Measurements from ENCODE around the gene WIZ. TPM values are rescaled to one million over a fixed set of nuclear protein-coding genes. Genes with fewer than 3 reads are reported as not detected.
"Not testable (repeated sequence)": the region's sequence is repeated elsewhere in the genome, so short reads cannot be mapped to it uniquely, and the experiment has no call there.

The WIZ gene
- total and polyA plus RNA-seq, 4 donors: 8.7 to 72.6 (median 40.9) TPM

- WGBS (ENCODE audit: insufficient coverage): 67% methylated on average over 4 of the region's 4 CpGs
- no peak for DNase-seq (ENCODE audit: low read depth in 4 of 6, low spot score in 6 of 6)
- no peaks in the 10 kb centered on the region for H3K9me3 ChIP-seq (ENCODE audit: control insufficient read depth, insufficient read depth, low read length)
- no peak overlapping the region for H3K4me3 ChIP-seq (ENCODE audit: low read depth, low read length)
- no peaks in the 10 kb centered on the region for H3K27me3 ChIP-seq (ENCODE audit: control insufficient read depth, insufficient read depth, low read length)
- H3K36me3 ChIP-seq (ENCODE audit: control insufficient read depth, insufficient read depth, low read length): peaks cover 44% of the 10 kb centered on the region
- peaks cover 29% of the 10 kb centered on the region for H3K4me1 ChIP-seq (ENCODE audit: control insufficient read depth, insufficient read depth, low read length)
- no peak overlapping the region for H3K27ac ChIP-seq (ENCODE audit: low read depth, low read length)
These were observed 36.9 kb downstream of the WIZ start for GRCh38 chr19:15412832-15413231.

GRCh38 chr19:15411351-15411750 is 38.4 kb downstream of the WIZ start:
- not testable (repeated sequence) for H3K4me3 ChIP-seq (ENCODE audit: low read depth, low read length); DNase-seq (ENCODE audit: low read depth in 4 of 6, low spot score in 6 of 6); H3K27ac ChIP-seq (ENCODE audit: low read depth, low read length); H3K9me3 ChIP-seq (ENCODE audit: control insufficient read depth, insufficient read depth, low read length); H3K27me3 ChIP-seq (ENCODE audit: control insufficient read depth, insufficient read depth, low read length)
- Histone ChIP-seq H3K4me1 (ENCODE audit: control insufficient read depth, insufficient read depth, low read length) (peaks cover 21% of the 10 kb centered on the region), H3K36me3 (ENCODE audit: control insufficient read depth, insufficient read depth, low read length) (peaks cover 46% of the 10 kb centered on the region)
- no CpG with 5 or more reads among the region's 2 CpGs for WGBS (ENCODE audit: insufficient coverage)

GRCh38 chr19:15404780-15405211 is 45.0 kb downstream of the WIZ start:
- peaks cover 47% of the 10 kb centered on the region for H3K4me1 ChIP-seq (ENCODE audit: control insufficient read depth, insufficient read depth, low read length)
- H3K4me3 ChIP-seq (ENCODE audit: low read depth, low read length): no peak overlapping the region
- H3K27me3 ChIP-seq (ENCODE audit: control insufficient read depth, insufficient read depth, low read length): no peaks in the 10 kb centered on the region
- H3K9me3 ChIP-seq (ENCODE audit: control insufficient read depth, insufficient read depth, low read length): no peaks in the 10 kb centered on the region
- H3K36me3 ChIP-seq (ENCODE audit: control insufficient read depth, insufficient read depth, low read length): peaks cover 65% of the 10 kb centered on the region
- WGBS (ENCODE audit: insufficient coverage): 20% methylated on average over 3 of the region's 3 CpGs
- H3K27ac ChIP-seq (ENCODE audit: low read depth, low read length): peak overlapping the region; percentile 33
- DNase-seq (ENCODE audit: low read depth in 4 of 6, low spot score in 6 of 6): peak in 2 of 6 donors; percentile 16 to 53

GRCh38 chr19:15404097-15404779 is 45.5 kb downstream of the WIZ start:
- no peaks in the 10 kb centered on the region for H3K9me3 ChIP-seq (ENCODE audit: control insufficient read depth, insufficient read depth, low read length)
- H3K4me3 ChIP-seq (ENCODE audit: low read depth, low read length): no peak overlapping the region
- DNase-seq (ENCODE audit: low read depth in 4 of 6, low spot score in 6 of 6): no peak
- peaks cover 65% of the 10 kb centered on the region for H3K36me3 ChIP-seq (ENCODE audit: control insufficient read depth, insufficient read depth, low read length)
- H3K27ac ChIP-seq (ENCODE audit: low read depth, low read length): peak overlapping the region; percentile 33
- H3K27me3 ChIP-seq (ENCODE audit: control insufficient read depth, insufficient read depth, low read length): no peaks in the 10 kb centered on the region
- H3K4me1 ChIP-seq (ENCODE audit: control insufficient read depth, insufficient read depth, low read length): peaks cover 43% of the 10 kb centered on the region
- 89% methylated on average over 6 of the region's 7 CpGs for WGBS (ENCODE audit: insufficient coverage)

GRCh38 chr19:15403151-15403531 is 46.6 kb downstream of the WIZ start:
- H3K27ac ChIP-seq (ENCODE audit: low read depth, low read length): no peak overlapping the region

GRCh38 chr19:15402411-15403150 is 47.2 kb downstream of the WIZ start:
- no peaks in the 10 kb centered on the region for H3K9me3 ChIP-seq (ENCODE audit: control insufficient read depth, insufficient read depth, low read length)
- H3K36me3 ChIP-seq (ENCODE audit: control insufficient read depth, insufficient read depth, low read length): peaks cover 77% of the 10 kb centered on the region
- H3K27me3 ChIP-seq (ENCODE audit: control insufficient read depth, insufficient read depth, low read length): no peaks in the 10 kb centered on the region
- no peak for DNase-seq (ENCODE audit: low read depth in 4 of 6, low spot score in 6 of 6)
- H3K4me3 ChIP-seq (ENCODE audit: low read depth, low read length): no peak overlapping the region
- no peak overlapping the region for H3K27ac ChIP-seq (ENCODE audit: low read depth, low read length)
- WGBS (ENCODE audit: insufficient coverage): 93% methylated on average over 12 of the region's 15 CpGs
- H3K4me1 ChIP-seq (ENCODE audit: control insufficient read depth, insufficient read depth, low read length): peaks cover 43% of the 10 kb centered on the region

More at GRCh38 chr19:15403151-15403531, 46.6 kb downstream of the WIZ start:
- no peak for DNase-seq (ENCODE audit: low read depth in 4 of 6, low spot score in 6 of 6)
- H3K4me1 ChIP-seq (ENCODE audit: control insufficient read depth, insufficient read depth, low read length): peaks cover 43% of the 10 kb centered on the region
- H3K36me3 ChIP-seq (ENCODE audit: control insufficient read depth, insufficient read depth, low read length): peaks cover 71% of the 10 kb centered on the region
- WGBS (ENCODE audit: insufficient coverage): 92% methylated on average over 10 of the region's 10 CpGs
- no peak overlapping the region for H3K4me3 ChIP-seq (ENCODE audit: low read depth, low read length)
- H3K9me3 ChIP-seq (ENCODE audit: control insufficient read depth, insufficient read depth, low read length): no peaks in the 10 kb centered on the region
- H3K27me3 ChIP-seq (ENCODE audit: control insufficient read depth, insufficient read depth, low read length): no peaks in the 10 kb centered on the region

- no peak for DNase-seq (ENCODE audit: low read depth in 4 of 6, low spot score in 6 of 6)
- peaks cover 43% of the 10 kb centered on the region for H3K4me1 ChIP-seq (ENCODE audit: control insufficient read depth, insufficient read depth, low read length)
- H3K4me3 ChIP-seq (ENCODE audit: low read depth, low read length): no peak overlapping the region
- no peak overlapping the region for H3K27ac ChIP-seq (ENCODE audit: low read depth, low read length)
- H3K9me3 ChIP-seq (ENCODE audit: control insufficient read depth, insufficient read depth, low read length): no peaks in the 10 kb centered on the region
- WGBS (ENCODE audit: insufficient coverage): 94% methylated on average over 17 of the region's 17 CpGs
- H3K36me3 ChIP-seq (ENCODE audit: control insufficient read depth, insufficient read depth, low read length): peaks cover 87% of the 10 kb centered on the region
- no peaks in the 10 kb centered on the region for H3K27me3 ChIP-seq (ENCODE audit: control insufficient read depth, insufficient read depth, low read length)
These were observed 48.4 kb downstream of the WIZ start for GRCh38 chr19:15401397-15401710.

GRCh38 chr19:15400521-15401396 is 49.0 kb downstream of the WIZ start:
- DNase-seq (ENCODE audit: low read depth in 4 of 6, low spot score in 6 of 6): no peak
- WGBS (ENCODE audit: insufficient coverage): 91% methylated on average over 27 of the region's 29 CpGs
- peaks cover 89% of the 10 kb centered on the region for H3K36me3 ChIP-seq (ENCODE audit: control insufficient read depth, insufficient read depth, low read length)
- peaks cover 40% of the 10 kb centered on the region for H3K4me1 ChIP-seq (ENCODE audit: control insufficient read depth, insufficient read depth, low read length)
- H3K4me3 ChIP-seq (ENCODE audit: low read depth, low read length): no peak overlapping the region
- H3K9me3 ChIP-seq (ENCODE audit: control insufficient read depth, insufficient read depth, low read length): no peaks in the 10 kb centered on the region
- no peak overlapping the region for H3K27ac ChIP-seq (ENCODE audit: low read depth, low read length)
- H3K27me3 ChIP-seq (ENCODE audit: control insufficient read depth, insufficient read depth, low read length): no peaks in the 10 kb centered on the region

- Histone ChIP-seq H3K36me3 (ENCODE audit: control insufficient read depth, insufficient read depth, low read length) (peaks cover 92% of the 10 kb centered on the region), H3K9me3 (ENCODE audit: control insufficient read depth, insufficient read depth, low read length) (no peaks in the 10 kb centered on the region), H3K4me1 (ENCODE audit: control insufficient read depth, insufficient read depth, low read length) (peaks cover 29% of the 10 kb centered on the region), H3K27ac (ENCODE audit: low read depth, low read length) (no peak overlapping the region), H3K27me3 (ENCODE audit: control insufficient read depth, insufficient read depth, low read length) (no peaks in the 10 kb centered on the region), H3K4me3 (ENCODE audit: low read depth, low read length) (no peak overlapping the region)
- 97% methylated on average over 12 of the region's 14 CpGs for WGBS (ENCODE audit: insufficient coverage)
- DNase-seq (ENCODE audit: low read depth in 4 of 6, low spot score in 6 of 6): no peak
These were observed 50.1 kb downstream of the WIZ start for GRCh38 chr19:15399635-15400034.

Data from spinal cord (tissue), 10 donors.